SJSA1 (cell line): ENCODE data around the gene MLN. TPM values are rescaled to one million over a fixed set of nuclear protein-coding genes. Genes with fewer than 3 reads are reported as not detected.

Source experiments
- DNase-seq, 2 experiments: peaks; one replicate each; pipeline ENCODE4 v3.0.0-alpha.2; 2015 to 2020; ENCODE audit warnings: low spot score in 2 of 2, low read depth in 1 of 2
- H3K27ac ChIP-seq: fragments of 250-450 bp; sonication (Bioruptor Pico); 2 replicates; pipeline ENCODE4 v1.5.1; 2020; ENCODE audit warnings: mild to moderate bottlenecking, moderate library complexity
- H3K27me3 ChIP-seq: fragments of 250-450 bp; sonication (Bioruptor Pico); replicated peaks from 2 replicates; pipeline ENCODE4 v1.5.1; 2020; ENCODE audit warnings: mild to moderate bottlenecking, moderate library complexity
- H3K36me3 ChIP-seq: fragments of 250-450 bp; sonication (Bioruptor Pico); 2 replicates; pipeline ENCODE4 v1.5.1; 2020; ENCODE audit warnings: mild to moderate bottlenecking
- H3K4me1 ChIP-seq: fragments of 250-450 bp; sonication (Bioruptor Pico); replicated peaks from 2 replicates; pipeline ENCODE4 v1.6.1; 2021; ENCODE audit warnings: mild to moderate bottlenecking
- H3K4me3 ChIP-seq: fragments of 250-450 bp; sonication (Bioruptor Pico); 2 replicates; pipeline ENCODE4 v1.5.1; 2020; ENCODE audit warnings: mild to moderate bottlenecking
- H3K9me3 ChIP-seq: fragments of 250-450 bp; sonication (Bioruptor Pico); replicated peaks from 2 replicates; pipeline ENCODE4 v1.5.1; 2020; ENCODE audit warnings: mild to moderate bottlenecking
- total RNA-seq: library from RNA; depleted of rRNA; stranded (reverse); fragments of >200 nt; shearing (Covaris generic); gene quantifications from 2 replicates; pipeline ENCODE4 v1.2.3, GENCODE V29; 2014

MLN gene
- total RNA-seq, 1 experiment from 2014 or later, result not detected

GRCh38 chr6:33786736-33787135 lies 17.1 kb downstream of the MLN start:
- Histone ChIP-seq H3K27ac (peak overlapping the region; percentile 83), H3K9me3 (no peaks in the 10 kb centered on the region), H3K36me3 (peaks cover 67% of the 10 kb centered on the region), H3K4me3 (no peak overlapping the region), H3K4me1 (peaks cover 62% of the 10 kb centered on the region), H3K27me3 (no peaks in the 10 kb centered on the region)
- DNase-seq, result no peak

GRCh38 chr6:33785778-33786177 lies 18.0 kb downstream of the MLN start:
- Histone ChIP-seq H3K36me3 (peaks cover 68% of the 10 kb centered on the region), H3K27me3 (no peaks in the 10 kb centered on the region), H3K27ac (peak overlapping the region; percentile 21), H3K4me3 (no peak overlapping the region), H3K4me1 (peaks cover 71% of the 10 kb centered on the region), H3K9me3 (no peaks in the 10 kb centered on the region)
- DNase-seq, result peak in 1 of 2 experiments; percentile 31

GRCh38 chr6:33784787-33785186 lies 19.0 kb downstream of the MLN start:
- Histone ChIP-seq H3K27ac (no peak overlapping the region), H3K4me3 (no peak overlapping the region), H3K27me3 (no peaks in the 10 kb centered on the region), H3K9me3 (no peaks in the 10 kb centered on the region), H3K36me3 (peaks cover 78% of the 10 kb centered on the region), H3K4me1 (peaks cover 80% of the 10 kb centered on the region)
- DNase-seq, result no peak

- Histone ChIP-seq H3K4me1 (peaks cover 77% of the 10 kb centered on the region), H3K4me3 (no peak overlapping the region), H3K36me3 (peaks cover 86% of the 10 kb centered on the region), H3K27me3 (no peaks in the 10 kb centered on the region), H3K9me3 (no peaks in the 10 kb centered on the region), H3K27ac (no peak overlapping the region)
- DNase-seq, result no peak
Observed at GRCh38 chr6:33783781-33784520, 19.9 kb downstream of the MLN start.

- peaks cover 68% of the 10 kb centered on the region for H3K4me1 ChIP-seq
- peaks cover 86% of the 10 kb centered on the region for H3K36me3 ChIP-seq
- no peaks in the 10 kb centered on the region for H3K9me3 ChIP-seq
- no peak for DNase-seq
- H3K27ac ChIP-seq, result peak overlapping the region; percentile 82
- H3K27me3 ChIP-seq, result no peaks in the 10 kb centered on the region
- H3K4me3 ChIP-seq, result no peak overlapping the region
Observed at GRCh38 chr6:33782561-33782960, 21.2 kb downstream of the MLN start.

GRCh38 chr6:33781131-33781975 lies 22.4 kb downstream of the MLN start:
- Histone ChIP-seq H3K27ac (peak overlapping the region; percentile 82), H3K27me3 (no peaks in the 10 kb centered on the region), H3K4me1 (peaks cover 56% of the 10 kb centered on the region), H3K36me3 (peaks cover 86% of the 10 kb centered on the region), H3K4me3 (no peak overlapping the region), H3K9me3 (no peaks in the 10 kb centered on the region)
- peak; percentile 97 to 98 for DNase-seq

GRCh38 chr6:33779895-33780294 lies 23.9 kb downstream of the MLN start:
- Histone ChIP-seq H3K9me3 (no peaks in the 10 kb centered on the region), H3K27me3 (no peaks in the 10 kb centered on the region), H3K4me3 (no peak overlapping the region), H3K36me3 (peaks cover 88% of the 10 kb centered on the region), H3K27ac (peak overlapping the region; percentile 82), H3K4me1 (peaks cover 42% of the 10 kb centered on the region)
- DNase-seq, result no peak

- peaks cover 89% of the 10 kb centered on the region for H3K36me3 ChIP-seq
- H3K4me1 ChIP-seq, result peaks cover 42% of the 10 kb centered on the region
- no peak overlapping the region for H3K4me3 ChIP-seq
- no peaks in the 10 kb centered on the region for H3K27me3 ChIP-seq
- DNase-seq, result no peak
- H3K9me3 ChIP-seq, result no peaks in the 10 kb centered on the region
- no peak overlapping the region for H3K27ac ChIP-seq
Observed at GRCh38 chr6:33779290-33779689, 24.5 kb downstream of the MLN start.

- H3K36me3 ChIP-seq, result peaks cover 87% of the 10 kb centered on the region
- no peaks in the 10 kb centered on the region for H3K9me3 ChIP-seq
- H3K27ac ChIP-seq, result no peak overlapping the region
- no peaks in the 10 kb centered on the region for H3K27me3 ChIP-seq
- no peak for DNase-seq
- no peak overlapping the region for H3K4me3 ChIP-seq
- H3K4me1 ChIP-seq, result peaks cover 46% of the 10 kb centered on the region
Observed at GRCh38 chr6:33778444-33779121, 25.2 kb downstream of the MLN start.

- H3K4me3 ChIP-seq, result no peak overlapping the region
- peaks cover 87% of the 10 kb centered on the region for H3K36me3 ChIP-seq
- H3K9me3 ChIP-seq, result no peaks in the 10 kb centered on the region
- peaks cover 46% of the 10 kb centered on the region for H3K4me1 ChIP-seq
- no peaks in the 10 kb centered on the region for H3K27me3 ChIP-seq
- no peak for DNase-seq
- H3K27ac ChIP-seq, result no peak overlapping the region
Observed at GRCh38 chr6:33777398-33778388, 26.1 kb downstream of the MLN start.

GRCh38 chr6:33776764-33777163 lies 27.0 kb downstream of the MLN start:
- Histone ChIP-seq H3K27me3 (no peaks in the 10 kb centered on the region), H3K9me3 (no peaks in the 10 kb centered on the region), H3K4me3 (no peak overlapping the region), H3K36me3 (peaks cover 87% of the 10 kb centered on the region), H3K27ac (no peak overlapping the region), H3K4me1 (peaks cover 46% of the 10 kb centered on the region)
- no peak for DNase-seq

- no peak overlapping the region for H3K27ac ChIP-seq
- peaks cover 89% of the 10 kb centered on the region for H3K36me3 ChIP-seq
- DNase-seq, result no peak
- no peaks in the 10 kb centered on the region for H3K9me3 ChIP-seq
- H3K4me3 ChIP-seq, result no peak overlapping the region
- no peaks in the 10 kb centered on the region for H3K27me3 ChIP-seq
- peaks cover 46% of the 10 kb centered on the region for H3K4me1 ChIP-seq
Observed at GRCh38 chr6:33776186-33776585, 27.6 kb downstream of the MLN start.

GRCh38 chr6:33774774-33775173 lies 29.0 kb downstream of the MLN start:
- Histone ChIP-seq H3K4me3 (no peak overlapping the region), H3K27me3 (no peaks in the 10 kb centered on the region), H3K27ac (no peak overlapping the region), H3K4me1 (peaks cover 46% of the 10 kb centered on the region), H3K9me3 (no peaks in the 10 kb centered on the region), H3K36me3 (peaks cover 78% of the 10 kb centered on the region)
- no peak for DNase-seq
